Measurements from ENCODE around the gene C3orf20. TPM values are rescaled to one million over a fixed set of nuclear protein-coding genes. Genes with fewer than 3 reads are reported as not detected.
A peak's percentile ranks its signal among the peaks of the same experiment; 100 is the strongest.

The C3orf20 gene
- total and polyA plus RNA-seq, 9 of the 15 experiments (the other 6 are each of a cell fraction or from before 2014, with no cell fraction given): 0.04 TPM; not detected in 8

GRCh38 chr3:14652360-14652907, 22.5 kb upstream of the C3orf20 start (continued):
- TF ChIP-seq ZNF592 (IDR thresholded peaks at IDR 0.05): 0 out of 2 replicates have a peak, but pooled peaks have one; percentile 7
- TF ChIP-seq ZNF12 (CRISPR knock-in tag; IDR thresholded peaks at IDR 0.05): 0 out of 2 replicates have a peak, but pooled peaks have one; percentile 34
- TF ChIP-seq HNRNPLL (IDR thresholded peaks at IDR 0.05; ENCODE audit: low read depth, low read length, poor library complexity, severe bottlenecking): peak; percentile 22
- peak; percentile 84 for TF ChIP-seq DPF2 (IDR thresholded peaks at IDR 0.05)
- peak; percentile 16; the same call in 1 of the 2 replicates for TF ChIP-seq THRAP3 (IDR thresholded peaks at IDR 0.05; ENCODE audit: borderline replicate concordance)
- TF ChIP-seq BCOR (IDR thresholded peaks at IDR 0.05): peak; percentile 30; the same call in 1 of the 2 replicates
- TF ChIP-seq MAZ (CRISPR knock-in tag; conservative IDR thresholded peaks at IDR 0.05 in 1 of 2, IDR thresholded peaks at IDR 0.05 in 1 of 2): peak in 1 of 2 experiments; percentile 21; a peak in 1 of 4 replicates
- peak; percentile 82 for TF ChIP-seq ZBTB33 (CRISPR knock-in tag; IDR thresholded peaks at IDR 0.05)
- TF ChIP-seq ARNT (IDR thresholded peaks at IDR 0.05): peak in 1 of 2 experiments; percentile 74; a peak in 1 of 4 replicates
- TF ChIP-seq AFF1 (IDR thresholded peaks at IDR 0.05; ENCODE audit: low read depth in 1 of 2, partially characterized antibody in 2 of 2): peak in 1 of 2 experiments; percentile 60
- 0 out of 2 replicates have a peak, but pooled peaks have one; percentile 7 for TF ChIP-seq ZNF232 (CRISPR knock-in tag; IDR thresholded peaks at IDR 0.05)
- TF ChIP-seq NBN (IDR thresholded peaks at IDR 0.05; ENCODE audit: low read depth): 0 out of 2 replicates have a peak, but pooled peaks have one; percentile 13
- 0 out of 2 replicates have a peak, but pooled peaks have one; percentile 47 for TF ChIP-seq MEF2A (IDR thresholded peaks at IDR 0.05; ENCODE audit: control insufficient read depth, low read depth, low read length)
- TF ChIP-seq CXXC5 (CRISPR knock-in tag; IDR thresholded peaks at IDR 0.05): 0 out of 2 replicates have a peak, but pooled peaks have one; percentile 13
- TF ChIP-seq MLLT1 (IDR thresholded peaks at IDR 0.05): peak in 1 of 2 experiments; percentile 43; a peak in 1 of 4 replicates
